Activated naive CD8-positive, alpha-beta T cell (primary cell): ENCODE data around the gene NDUFAF2.
"Not testable (repeated sequence)": the region's sequence is repeated elsewhere in the genome, so short reads cannot be mapped to it uniquely, and the experiment has no call there.

Experiments used
- H3K27ac Mint-ChIP-seq: one replicate; pipeline ENCODE4 v1.8.0; 2021; ENCODE audit warnings: mixed read lengths
- H3K27me3 Mint-ChIP-seq: one replicate; pipeline ENCODE4 v1.8.0; 2021; ENCODE audit warnings: mixed read lengths
- H3K36me3 Mint-ChIP-seq: one replicate; pipeline ENCODE4 v1.8.0; 2021; ENCODE audit warnings: mixed read lengths
- H3K4me1 Mint-ChIP-seq: one replicate; pipeline ENCODE4 v1.8.0; 2021; ENCODE audit warnings: low read depth, mixed read lengths
- H3K4me3 Mint-ChIP-seq: one replicate; pipeline ENCODE4 v1.8.0; 2021; ENCODE audit warnings: mild to moderate bottlenecking, mixed read lengths
- H3K9me3 Mint-ChIP-seq: one replicate; pipeline ENCODE4 v1.8.0; 2021; ENCODE audit warnings: low read depth, mixed read lengths

NDUFAF2 gene

GRCh38 chr5:61180886-61181285 lies 235.9 kb downstream of the NDUFAF2 start:
- Mint-ChIP-seq H3K27me3 (peaks cover 3% of the 10 kb centered on the region), H3K4me1 (no peaks in the 10 kb centered on the region), H3K36me3 (no peaks in the 10 kb centered on the region), H3K9me3 (no peaks in the 10 kb centered on the region), H3K4me3 (no peak overlapping the region), H3K27ac (no peak overlapping the region)

DNA sequence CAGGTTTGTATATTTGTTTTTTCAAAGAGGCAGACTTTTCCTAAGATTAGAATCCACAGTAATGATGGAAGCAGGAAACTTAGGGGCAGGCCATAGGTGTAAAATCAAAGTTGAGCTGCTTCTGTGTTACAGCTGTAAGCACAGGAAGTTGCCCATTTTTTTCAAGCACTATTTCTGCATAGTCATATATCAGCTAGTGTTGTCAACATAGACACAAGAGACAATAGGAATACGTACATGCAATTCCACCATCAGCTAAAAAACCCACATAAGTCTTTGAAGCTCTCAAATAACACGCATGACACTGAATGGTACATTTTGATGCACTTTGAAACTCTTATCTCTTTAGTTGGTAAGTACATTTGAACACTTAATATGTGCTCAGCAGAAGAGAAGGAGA lies 237.4 kb downstream of the NDUFAF2 start:
- H3K9me3 Mint-ChIP-seq = no peaks in the 10 kb centered on the region
- peaks cover 3% of the 10 kb centered on the region for H3K27me3 Mint-ChIP-seq
- no peaks in the 10 kb centered on the region for H3K4me1 Mint-ChIP-seq

GRCh38 chr5:61183538-61183937 lies 238.5 kb downstream of the NDUFAF2 start:
- Mint-ChIP-seq H3K9me3 (no peaks in the 10 kb centered on the region), H3K27ac (no peak overlapping the region), H3K4me3 (no peak overlapping the region), H3K4me1 (no peaks in the 10 kb centered on the region), H3K36me3 (no peaks in the 10 kb centered on the region), H3K27me3 (peaks cover 3% of the 10 kb centered on the region)

More for the DNA sequence above, 237.4 kb downstream of the NDUFAF2 start:
- no peak overlapping the region for H3K27ac Mint-ChIP-seq
- no peak overlapping the region for H3K4me3 Mint-ChIP-seq
- no peaks in the 10 kb centered on the region for H3K36me3 Mint-ChIP-seq

DNA sequence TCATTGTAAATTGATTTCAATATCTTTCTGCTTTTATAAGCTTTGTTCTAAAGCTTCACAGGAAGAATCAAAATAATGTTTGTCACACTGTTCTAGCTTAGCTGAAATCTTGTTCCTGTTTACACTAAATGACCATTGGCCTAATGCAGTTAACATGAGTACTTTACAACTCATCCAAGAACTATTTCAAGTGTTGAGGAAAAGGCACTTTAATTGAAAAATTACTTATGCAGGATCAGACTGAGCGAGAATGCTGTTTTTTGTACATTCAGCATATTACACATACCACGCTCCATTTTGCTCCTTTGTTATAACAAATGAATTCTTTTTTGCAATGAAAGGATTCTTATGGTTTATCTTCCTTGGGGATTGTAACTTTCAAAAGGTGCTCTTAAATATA lies 239.7 kb downstream of the NDUFAF2 start:
- Mint-ChIP-seq H3K4me1 (no peaks in the 10 kb centered on the region), H3K27ac (no peak overlapping the region), H3K36me3 (no peaks in the 10 kb centered on the region), H3K9me3 (no peaks in the 10 kb centered on the region), H3K4me3 (no peak overlapping the region), H3K27me3 (peaks cover 5% of the 10 kb centered on the region)

DNA sequence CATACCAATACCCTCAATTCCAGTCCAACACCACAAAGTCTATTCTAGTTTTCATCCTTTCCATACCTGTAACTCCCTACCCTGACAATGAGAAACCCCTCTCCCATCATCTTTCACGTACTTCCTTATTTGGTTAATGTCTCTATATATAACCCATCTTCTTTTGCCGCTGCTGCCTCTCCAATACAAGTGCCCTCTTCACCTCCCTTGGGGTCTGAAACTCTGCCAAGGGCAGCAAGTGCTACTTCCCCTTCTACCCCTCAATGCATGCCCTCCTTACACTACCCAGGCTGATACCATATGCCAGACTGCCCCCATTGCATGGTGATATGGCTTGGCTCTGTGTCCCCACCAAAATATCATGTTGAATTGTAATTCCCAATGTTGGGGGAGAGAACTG lies 241.6 kb downstream of the NDUFAF2 start:
- no peaks in the 10 kb centered on the region for H3K9me3 Mint-ChIP-seq
- H3K4me3 Mint-ChIP-seq = no peak overlapping the region
- H3K27me3 Mint-ChIP-seq = peaks cover 4% of the 10 kb centered on the region
- H3K27ac Mint-ChIP-seq = no peak overlapping the region
- H3K4me1 Mint-ChIP-seq = no peaks in the 10 kb centered on the region
- H3K36me3 Mint-ChIP-seq = no peaks in the 10 kb centered on the region

GRCh38 chr5:61187352-61187751 lies 242.3 kb downstream of the NDUFAF2 start:
- not testable (repeated sequence) for H3K4me1 Mint-ChIP-seq, H3K9me3 Mint-ChIP-seq, H3K27ac Mint-ChIP-seq, H3K27me3 Mint-ChIP-seq, H3K36me3 Mint-ChIP-seq, H3K4me3 Mint-ChIP-seq

- not testable (repeated sequence) for H3K9me3 Mint-ChIP-seq, H3K27ac Mint-ChIP-seq, H3K27me3 Mint-ChIP-seq, H3K36me3 Mint-ChIP-seq, H3K4me1 Mint-ChIP-seq, H3K4me3 Mint-ChIP-seq
Observed at GRCh38 chr5:61187826-61188225, 242.8 kb downstream of the NDUFAF2 start.

- peaks cover 19% of the 10 kb centered on the region for H3K27me3 Mint-ChIP-seq
- H3K36me3 Mint-ChIP-seq = peaks cover 12% of the 10 kb centered on the region
- peaks cover 16% of the 10 kb centered on the region for H3K9me3 Mint-ChIP-seq
- no peak overlapping the region for H3K27ac Mint-ChIP-seq
- H3K4me1 Mint-ChIP-seq = no peaks in the 10 kb centered on the region
- H3K4me3 Mint-ChIP-seq = no peak overlapping the region
Observed at GRCh38 chr5:61198606-61199005, 253.6 kb downstream of the NDUFAF2 start.

GRCh38 chr5:61200582-61201155 lies 255.7 kb downstream of the NDUFAF2 start:
- H3K4me1 Mint-ChIP-seq = no peaks in the 10 kb centered on the region
- H3K27ac Mint-ChIP-seq = no peak overlapping the region
- H3K4me3 Mint-ChIP-seq = no peak overlapping the region
- H3K9me3 Mint-ChIP-seq = peaks cover 18% of the 10 kb centered on the region
- H3K27me3 Mint-ChIP-seq = peaks cover 23% of the 10 kb centered on the region
- peaks cover 9% of the 10 kb centered on the region for H3K36me3 Mint-ChIP-seq

- Mint-ChIP-seq H3K4me1 (no peaks in the 10 kb centered on the region), H3K36me3 (peaks cover 9% of the 10 kb centered on the region), H3K4me3 (no peak overlapping the region), H3K9me3 (peaks cover 21% of the 10 kb centered on the region), H3K27me3 (peaks cover 22% of the 10 kb centered on the region), H3K27ac (no peak overlapping the region)
Observed at GRCh38 chr5:61202213-61202612, 257.2 kb downstream of the NDUFAF2 start.
